Kidney (tissue), 14 donors: ENCODE results near the gene UPK1A. TPM values are rescaled to one million over a fixed set of nuclear protein-coding genes. Genes with fewer than 3 reads are reported as not detected.

Source experiments
- DNase-seq, 5 donors: peaks; one replicate each; pipeline ENCODE4 v3.0.0-alpha.2; 2013 to 2020
- FAIRE-seq: peaks from 2 replicates; lab custom pipeline; 2012; peaks lifted over from hg19 to GRCh38; lab: Jason Lieb, UNC
- H3K27ac ChIP-seq, 2 donors: one replicate each; pipeline ENCODE4 v1.7.0; 2013; ENCODE audit warnings: low read depth in 2 of 2, low read length in 2 of 2, inconsistent platforms in 1 of 2
- H3K27me3 ChIP-seq: one replicate; pipeline ENCODE4 v1.7.1; 2013; ENCODE audit warnings: low read length, inconsistent platforms; ENCODE audit not compliant: control insufficient read depth, insufficient read depth
- H3K36me3 ChIP-seq, 3 donors: one replicate each; pipeline versions ENCODE4 v1.7.0 to v1.7.1; 2013; ENCODE audit warnings: low read length in 3 of 3, control low read depth in 1 of 3, inconsistent platforms in 1 of 3; ENCODE audit not compliant: insufficient read depth in 3 of 3, control insufficient read depth in 2 of 3
- H3K4me1 ChIP-seq, 3 donors: one replicate each; pipeline versions ENCODE4 v1.7.0 to v1.7.1; 2013; ENCODE audit warnings: low read length in 3 of 3, inconsistent platforms in 1 of 3, low read depth in 1 of 3; ENCODE audit not compliant: control insufficient read depth in 2 of 3, insufficient read depth in 2 of 3
- H3K4me3 ChIP-seq, 3 donors: one replicate each; pipeline versions ENCODE4 v1.7.0 to v1.8.1; 2013; ENCODE audit warnings: low read length in 3 of 3, control low read depth in 1 of 3, inconsistent platforms in 1 of 3
- H3K9ac ChIP-seq, 3 donors: one replicate each; pipeline versions ENCODE4 v1.7.0 to v1.7.1; 2013; ENCODE audit warnings: low read length in 3 of 3, control low read depth in 1 of 3, inconsistent platforms in 1 of 3
- H3K9me3 ChIP-seq, 3 donors: one replicate each; pipeline versions ENCODE4 v1.7.0 to v1.7.1; 2013; ENCODE audit warnings: low read length in 3 of 3, control low read depth in 1 of 3, inconsistent platforms in 1 of 3; ENCODE audit not compliant: control insufficient read depth in 2 of 3, insufficient read depth in 1 of 3
- intact Hi-C: fragments of 100-400 bp; cut with DNase I; formaldehyde crosslinking; loops from one replicate; pipeline ENCODE4 v1.11.1; 2022
- polyA plus RNA-seq: library from polyadenylated mRNA; stranded (reverse); fragments of 350-450 nt; fragmentation: Illumina TruSeq; extraction: RNeasy Lipid Tissue Mini Kit (QIAGEN cat#74804); gene quantifications from one replicate; pipeline ENCODE4 v1.2.3, GENCODE V29; 2014; ENCODE audit warnings: low read depth, low replicate concordance; ENCODE audit not compliant: insufficient read depth
- total RNA-seq: library from RNA; stranded (reverse); fragmentation: NEBNext Ultra II Directional; extraction: Animal tissue kit (Norgen Biotek cat#: 25700); gene quantifications from one replicate; pipeline ENCODE4 v1.2.1, GENCODE V29; 2021
- TF ChIP-seq, protein P1 (sequence below): IDR thresholded peaks from 3 replicates; pipeline ENCODE4 v1.5.1; 2012; ENCODE audit warnings: mild to moderate bottlenecking, moderate library complexity, borderline replicate concordance; ENCODE audit not compliant: insufficient read depth; ENCODE audit errors: extremely low read depth
- donor health status: control.
- donor health status: control.
- donor health status: control.
- donor health status: control.
- donor health status: control.
- donor health status: DM: yes; HTN: yes; CAD: no.
- donor health status: Normal renal cell carcinoma (clear cell type).

Gene UPK1A
- total and polyA plus RNA-seq, 2 donors from 2014 or later: 0.32 TPM; not detected in 1

DNA sequence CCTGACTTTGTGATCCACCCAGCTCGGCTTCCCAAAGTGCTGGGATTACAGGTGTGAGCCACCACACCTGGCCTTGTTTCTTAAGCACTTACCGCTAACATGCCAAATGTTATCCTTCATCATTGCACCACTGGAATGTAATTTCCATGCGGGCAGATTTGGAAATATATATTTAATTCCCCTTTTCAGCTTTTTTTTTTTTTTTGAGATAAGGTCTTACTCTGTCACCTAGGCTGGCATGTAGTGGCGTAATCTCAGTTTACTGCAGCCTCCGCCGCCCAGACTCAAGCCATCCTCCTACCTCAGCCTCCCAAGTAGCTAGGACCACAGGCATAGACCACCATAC, 4.3 kb upstream of the UPK1A start:
- no peaks in the 10 kb centered on the region for H3K27me3 ChIP-seq
- no peak overlapping the region for H3K27ac ChIP-seq
- no peak overlapping the region for H3K9ac ChIP-seq
- H3K36me3 ChIP-seq: peaks cover 0 to 14% (median 12%) of the 10 kb centered on the region in 3 donors
- FAIRE-seq: no peak
- H3K4me1 ChIP-seq: no peaks in the 10 kb centered on the region
- no peak for DNase-seq
- H3K4me3 ChIP-seq: no peak overlapping the region
- intact Hi-C loops: no loop called here
- TF ChIP-seq, protein P1, sequence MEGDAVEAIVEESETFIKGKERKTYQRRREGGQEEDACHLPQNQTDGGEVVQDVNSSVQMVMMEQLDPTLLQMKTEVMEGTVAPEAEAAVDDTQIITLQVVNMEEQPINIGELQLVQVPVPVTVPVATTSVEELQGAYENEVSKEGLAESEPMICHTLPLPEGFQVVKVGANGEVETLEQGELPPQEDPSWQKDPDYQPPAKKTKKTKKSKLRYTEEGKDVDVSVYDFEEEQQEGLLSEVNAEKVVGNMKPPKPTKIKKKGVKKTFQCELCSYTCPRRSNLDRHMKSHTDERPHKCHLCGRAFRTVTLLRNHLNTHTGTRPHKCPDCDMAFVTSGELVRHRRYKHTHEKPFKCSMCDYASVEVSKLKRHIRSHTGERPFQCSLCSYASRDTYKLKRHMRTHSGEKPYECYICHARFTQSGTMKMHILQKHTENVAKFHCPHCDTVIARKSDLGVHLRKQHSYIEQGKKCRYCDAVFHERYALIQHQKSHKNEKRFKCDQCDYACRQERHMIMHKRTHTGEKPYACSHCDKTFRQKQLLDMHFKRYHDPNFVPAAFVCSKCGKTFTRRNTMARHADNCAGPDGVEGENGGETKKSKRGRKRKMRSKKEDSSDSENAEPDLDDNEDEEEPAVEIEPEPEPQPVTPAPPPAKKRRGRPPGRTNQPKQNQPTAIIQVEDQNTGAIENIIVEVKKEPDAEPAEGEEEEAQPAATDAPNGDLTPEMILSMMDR: no peak
- H3K9me3 ChIP-seq: no peaks in the 10 kb centered on the region

DNA sequence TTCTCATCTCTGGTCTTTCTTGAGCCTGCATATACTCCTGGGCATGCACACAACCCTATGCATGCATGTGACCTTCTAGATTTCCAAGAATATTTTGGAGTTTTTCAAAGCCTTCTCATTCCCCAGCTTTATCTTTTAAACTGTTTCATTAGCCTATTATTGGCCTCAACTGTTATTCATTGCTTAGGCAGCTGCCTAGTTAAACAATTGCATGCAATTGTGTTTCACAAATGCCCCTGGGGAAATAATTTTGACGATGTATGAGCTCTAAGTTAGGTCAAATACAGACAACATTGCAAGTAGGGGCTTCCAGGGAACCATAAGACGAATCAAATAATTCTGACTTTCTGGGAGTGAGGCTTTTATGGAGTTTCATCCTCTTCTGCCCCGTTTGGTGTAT, 2.3 kb upstream of the UPK1A start:
- Histone ChIP-seq H3K4me1 (no peaks in the 10 kb centered on the region), H3K36me3 (peaks cover 0 to 2% (median 0%) of the 10 kb centered on the region in 3 donors), H3K9me3 (no peaks in the 10 kb centered on the region), H3K9ac (no peak overlapping the region), H3K4me3 (no peak overlapping the region), H3K27ac (no peak overlapping the region), H3K27me3 (no peaks in the 10 kb centered on the region)
- TF ChIP-seq, protein P1: no peak
- intact Hi-C loops: no loop called here
- no peak for FAIRE-seq
- no peak for DNase-seq

DNA sequence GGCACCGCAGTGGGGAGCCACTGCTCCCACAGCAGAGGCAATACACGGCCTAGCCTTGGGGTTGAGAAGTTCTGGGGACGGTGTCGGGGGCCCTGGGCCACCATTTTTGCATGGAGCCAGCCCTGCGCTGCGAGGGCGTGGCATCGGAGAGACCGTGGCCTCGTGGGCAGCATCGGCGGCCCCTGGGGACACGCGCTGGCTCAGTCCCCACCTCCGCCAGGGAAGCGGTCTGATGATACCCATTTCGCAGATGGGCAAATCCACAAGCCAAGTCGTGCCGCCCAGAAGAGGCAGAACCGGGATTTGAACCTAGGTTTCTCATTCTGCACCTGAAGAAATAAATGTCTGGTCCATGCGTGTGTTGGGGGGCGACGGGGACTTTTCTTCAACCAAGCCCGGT, 1.2 kb upstream of the UPK1A start:
- intact Hi-C loops: no loop called here
- DNase-seq: no peak
- H3K4me1 ChIP-seq: no peaks in the 10 kb centered on the region
- H3K27ac ChIP-seq: no peak overlapping the region
- H3K4me3 ChIP-seq: no peak overlapping the region
- no peaks in the 10 kb centered on the region for H3K36me3 ChIP-seq
- TF ChIP-seq, protein P1: no peak
- H3K27me3 ChIP-seq: no peaks in the 10 kb centered on the region
- no peak for FAIRE-seq
- no peak overlapping the region for H3K9ac ChIP-seq
- no peaks in the 10 kb centered on the region for H3K9me3 ChIP-seq

DNA sequence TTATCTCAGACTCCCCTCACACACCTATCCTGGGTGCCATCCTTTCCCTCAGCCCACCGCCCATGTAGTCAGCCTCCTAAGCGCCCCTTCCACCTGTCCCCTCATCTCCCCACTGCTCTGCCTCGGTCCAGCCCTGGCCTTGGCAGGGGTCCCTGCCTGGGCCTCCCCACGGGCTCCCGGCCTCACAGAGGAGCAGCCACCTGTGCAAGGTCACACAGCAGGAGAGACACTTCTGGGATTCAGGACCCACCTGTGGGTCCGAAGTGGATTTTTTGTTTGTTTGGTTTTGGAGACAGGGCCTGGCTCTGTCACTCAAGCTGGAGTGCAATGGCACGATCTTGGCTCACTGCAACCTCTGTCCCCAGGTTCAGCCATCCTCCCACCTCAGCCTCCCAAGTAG, 713 bp upstream of the UPK1A start:
- Histone ChIP-seq H3K27ac (no peak overlapping the region), H3K4me3 (no peak overlapping the region), H3K9me3 (no peaks in the 10 kb centered on the region), H3K27me3 (no peaks in the 10 kb centered on the region), H3K9ac (no peak overlapping the region), H3K36me3 (no peaks in the 10 kb centered on the region), H3K4me1 (no peaks in the 10 kb centered on the region)
- FAIRE-seq (no peak), DNase-seq (no peak)
- TF ChIP-seq, protein P1: no peak
- intact Hi-C loops: no loop called here
